ENCODE measurements around the gene TCERG1.
A peak's percentile ranks its signal among the peaks of the same experiment; 100 is the strongest.

Gene TCERG1

DNA sequence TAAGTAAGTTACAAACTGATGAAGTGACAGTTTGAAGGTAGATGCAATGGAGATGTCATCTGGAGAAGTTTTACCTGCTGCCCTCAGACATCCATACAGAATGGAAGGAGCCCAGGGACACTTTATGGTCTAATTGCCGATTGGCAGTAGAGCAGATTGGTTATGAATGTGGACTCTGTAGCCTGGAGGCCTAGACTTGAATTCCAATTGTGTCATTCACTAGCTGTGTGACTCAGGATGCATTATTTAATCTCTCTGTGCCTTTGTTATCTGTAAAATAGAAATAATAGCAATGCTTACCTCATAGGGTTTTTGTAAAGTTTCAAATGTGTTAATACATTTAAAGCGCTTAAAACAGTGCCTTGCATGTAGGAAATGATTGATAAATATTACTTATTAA, 5.2 kb upstream of the TCERG1 start:
- Histone ChIP-seq H3K4me2 (no peak overlapping the region), H3K27ac (no peak overlapping the region), H3K4me3 (IDR thresholded peaks at IDR 0.05; ENCODE audit: insufficient read depth, low read depth, low read length) (no peak overlapping the region), H4K20me1 (ENCODE audit: insufficient read depth) (no peaks in the 10 kb centered on the region), H3K79me2 (ENCODE audit: insufficient read depth, low read depth) (no peaks in the 10 kb centered on the region), H3K36me3 (ENCODE audit: insufficient read depth) (no peaks in the 10 kb centered on the region), H3K9ac (no peak overlapping the region), H3K4me1 (ENCODE audit: low read depth, poor library complexity, severe bottlenecking) (peaks cover 5% of the 10 kb centered on the region), H2AFZ (ENCODE audit: low read depth) (no peak overlapping the region), H3K27me3 (ENCODE audit: insufficient read depth, low read depth) (no peaks in the 10 kb centered on the region)
- TF ChIP-seq, protein P1, sequence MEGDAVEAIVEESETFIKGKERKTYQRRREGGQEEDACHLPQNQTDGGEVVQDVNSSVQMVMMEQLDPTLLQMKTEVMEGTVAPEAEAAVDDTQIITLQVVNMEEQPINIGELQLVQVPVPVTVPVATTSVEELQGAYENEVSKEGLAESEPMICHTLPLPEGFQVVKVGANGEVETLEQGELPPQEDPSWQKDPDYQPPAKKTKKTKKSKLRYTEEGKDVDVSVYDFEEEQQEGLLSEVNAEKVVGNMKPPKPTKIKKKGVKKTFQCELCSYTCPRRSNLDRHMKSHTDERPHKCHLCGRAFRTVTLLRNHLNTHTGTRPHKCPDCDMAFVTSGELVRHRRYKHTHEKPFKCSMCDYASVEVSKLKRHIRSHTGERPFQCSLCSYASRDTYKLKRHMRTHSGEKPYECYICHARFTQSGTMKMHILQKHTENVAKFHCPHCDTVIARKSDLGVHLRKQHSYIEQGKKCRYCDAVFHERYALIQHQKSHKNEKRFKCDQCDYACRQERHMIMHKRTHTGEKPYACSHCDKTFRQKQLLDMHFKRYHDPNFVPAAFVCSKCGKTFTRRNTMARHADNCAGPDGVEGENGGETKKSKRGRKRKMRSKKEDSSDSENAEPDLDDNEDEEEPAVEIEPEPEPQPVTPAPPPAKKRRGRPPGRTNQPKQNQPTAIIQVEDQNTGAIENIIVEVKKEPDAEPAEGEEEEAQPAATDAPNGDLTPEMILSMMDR (conservative IDR thresholded peaks at IDR 0.05; ENCODE audit: low read depth, low read length) = no peak

DNA sequence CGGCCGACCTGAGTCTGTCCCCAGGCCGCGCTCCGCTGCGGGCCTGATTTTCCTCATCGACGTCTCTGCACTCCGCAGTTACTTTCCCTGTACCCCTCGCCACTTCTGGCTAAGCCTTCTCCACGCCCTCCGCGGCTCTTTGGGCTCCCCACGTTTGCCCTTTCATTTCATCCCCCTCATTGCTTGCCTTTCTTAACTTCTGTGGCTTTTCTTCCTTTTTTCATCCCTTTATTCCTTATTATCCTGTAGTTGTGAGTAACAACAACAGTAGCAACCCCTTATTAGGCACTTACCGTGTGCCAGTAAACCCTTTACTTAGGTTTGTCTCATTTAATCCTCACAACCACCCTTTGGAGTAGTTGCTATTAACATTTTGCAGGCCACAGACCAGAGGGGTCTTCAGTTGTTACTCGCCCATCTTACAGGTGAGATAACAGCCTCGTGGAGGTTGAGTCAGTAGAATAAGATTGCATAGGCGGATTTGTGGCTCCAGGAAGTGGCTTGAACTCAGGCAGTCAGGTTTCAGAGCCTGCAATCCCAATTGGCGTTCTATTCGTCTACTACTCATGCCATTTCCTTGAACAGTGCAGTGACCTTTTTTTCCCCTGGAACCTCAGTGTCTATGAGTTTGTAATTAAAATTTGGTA, 724 bp downstream of the TCERG1 start:
- Histone ChIP-seq H3K36me3 (ENCODE audit: insufficient read depth) (no peaks in the 10 kb centered on the region), H3K27ac (peak overlapping the region; percentile 98), H4K20me1 (ENCODE audit: insufficient read depth) (peaks cover 38% of the 10 kb centered on the region), H3K4me2 (peak overlapping the region; percentile 68), H3K9ac (peak overlapping the region; percentile 100), H3K4me1 (ENCODE audit: low read depth, poor library complexity, severe bottlenecking) (peaks cover 41% of the 10 kb centered on the region), H3K79me2 (ENCODE audit: insufficient read depth, low read depth) (peaks cover 57% of the 10 kb centered on the region), H3K4me3 (IDR thresholded peaks at IDR 0.05; ENCODE audit: insufficient read depth, low read depth, low read length) (no peak overlapping the region), H3K27me3 (ENCODE audit: insufficient read depth, low read depth) (no peaks in the 10 kb centered on the region), H2AFZ (ENCODE audit: low read depth) (peak overlapping the region; percentile 55)
- TF ChIP-seq, protein P1 (conservative IDR thresholded peaks at IDR 0.05; ENCODE audit: low read depth, low read length) = no peak

- Histone ChIP-seq H3K4me2 (peak overlapping the region; percentile 68), H4K20me1 (ENCODE audit: insufficient read depth) (peaks cover 49% of the 10 kb centered on the region), H2AFZ (ENCODE audit: low read depth) (no peak overlapping the region), H3K4me1 (ENCODE audit: low read depth, poor library complexity, severe bottlenecking) (peaks cover 41% of the 10 kb centered on the region), H3K4me3 (IDR thresholded peaks at IDR 0.05; ENCODE audit: insufficient read depth, low read depth, low read length) (no peak overlapping the region), H3K27ac (peak overlapping the region; percentile 98; the same call in 1 of the 2 replicates), H3K9ac (no peak overlapping the region; the same call in 1 of the 2 replicates), H3K79me2 (ENCODE audit: insufficient read depth, low read depth) (peaks cover 68% of the 10 kb centered on the region), H3K36me3 (ENCODE audit: insufficient read depth) (no peaks in the 10 kb centered on the region), H3K27me3 (ENCODE audit: insufficient read depth, low read depth) (no peaks in the 10 kb centered on the region)
- TF ChIP-seq, protein P1 (conservative IDR thresholded peaks at IDR 0.05; ENCODE audit: low read depth, low read length) = no peak
Observed at GRCh38 chr5:146448783-146449519, 1.8 kb downstream of the TCERG1 start.

GRCh38 chr5:146450002-146450401, 2.9 kb downstream of the TCERG1 start:
- H3K4me2 ChIP-seq = peak overlapping the region; percentile 68; the same call in 1 of the 2 replicates
- H2AFZ ChIP-seq (ENCODE audit: low read depth) = no peak overlapping the region
- peaks cover 78% of the 10 kb centered on the region for H3K79me2 ChIP-seq (ENCODE audit: insufficient read depth, low read depth)
- TF ChIP-seq, protein P1 (conservative IDR thresholded peaks at IDR 0.05; ENCODE audit: low read depth, low read length) = no peak
- H3K9ac ChIP-seq = no peak overlapping the region
- H4K20me1 ChIP-seq (ENCODE audit: insufficient read depth) = peaks cover 59% of the 10 kb centered on the region
- no peaks in the 10 kb centered on the region for H3K27me3 ChIP-seq (ENCODE audit: insufficient read depth, low read depth)
- H3K36me3 ChIP-seq (ENCODE audit: insufficient read depth) = no peaks in the 10 kb centered on the region
- H3K4me3 ChIP-seq (IDR thresholded peaks at IDR 0.05; ENCODE audit: insufficient read depth, low read depth, low read length) = no peak overlapping the region
- H3K27ac ChIP-seq = no peak overlapping the region
- peaks cover 41% of the 10 kb centered on the region for H3K4me1 ChIP-seq (ENCODE audit: low read depth, poor library complexity, severe bottlenecking)
